Stimulated activated memory B cell treated with anti-CD40 and anti-IgM and Interleukin-4, amounts not matched to agents 10 μg/mL and 1 μg/mL and 100 μg/mL, for 72 hours (primary cell): ENCODE results near the gene CD6.
A peak's percentile ranks its signal among the peaks of the same experiment; 100 is the strongest.

ENCODE experiments used
- ATAC-seq: fragments of 150-1000 bp; cut with Tn5 transposase; 2 replicates; pipeline ENCODE4 v1.10.0; 2021
- H3K27ac Mint-ChIP-seq: one replicate; pipeline ENCODE4 v1.8.0; 2022; ENCODE audit warnings: mild to moderate bottlenecking, mixed read lengths
- H3K27me3 Mint-ChIP-seq: one replicate; pipeline ENCODE4 v1.8.0; 2022; ENCODE audit warnings: mixed read lengths
- H3K36me3 Mint-ChIP-seq: one replicate; pipeline ENCODE4 v1.8.0; 2022; ENCODE audit warnings: mixed read lengths
- H3K4me1 Mint-ChIP-seq: one replicate; pipeline ENCODE4 v1.8.0; 2022; ENCODE audit warnings: mixed read lengths
- H3K4me3 Mint-ChIP-seq: one replicate; pipeline ENCODE4 v1.8.0; 2022; ENCODE audit warnings: mild to moderate bottlenecking, moderate library complexity, mixed read lengths
- H3K9me3 Mint-ChIP-seq: one replicate; pipeline ENCODE4 v1.8.0; 2022; ENCODE audit warnings: mixed read lengths

Gene CD6

GRCh38 chr11:60995798-60996197 lies 24.3 kb downstream of the CD6 start:
- no peak overlapping the region for H3K4me3 Mint-ChIP-seq
- H3K4me1 Mint-ChIP-seq: peaks cover 6% of the 10 kb centered on the region
- H3K36me3 Mint-ChIP-seq: no peaks in the 10 kb centered on the region
- H3K27ac Mint-ChIP-seq: no peak overlapping the region
- H3K27me3 Mint-ChIP-seq: no peaks in the 10 kb centered on the region
- ATAC-seq: no peak
- H3K9me3 Mint-ChIP-seq: no peaks in the 10 kb centered on the region

- Mint-ChIP-seq H3K4me1 (peaks cover 6% of the 10 kb centered on the region), H3K27me3 (no peaks in the 10 kb centered on the region), H3K9me3 (no peaks in the 10 kb centered on the region), H3K36me3 (no peaks in the 10 kb centered on the region), H3K27ac (no peak overlapping the region), H3K4me3 (no peak overlapping the region)
- ATAC-seq: no peak
These were observed 25.1 kb downstream of the CD6 start for GRCh38 chr11:60996381-60997138.

- peaks cover 8% of the 10 kb centered on the region for H3K4me1 Mint-ChIP-seq
- H3K4me3 Mint-ChIP-seq: no peak overlapping the region
- H3K27ac Mint-ChIP-seq: no peak overlapping the region
- peaks cover 4% of the 10 kb centered on the region for H3K36me3 Mint-ChIP-seq
- no peaks in the 10 kb centered on the region for H3K27me3 Mint-ChIP-seq
- H3K9me3 Mint-ChIP-seq: no peaks in the 10 kb centered on the region
- no peak for ATAC-seq
These were observed 28.9 kb downstream of the CD6 start for GRCh38 chr11:61000426-61000825.

GRCh38 chr11:61001931-61002330 lies 30.5 kb downstream of the CD6 start:
- H3K27ac Mint-ChIP-seq: no peak overlapping the region
- ATAC-seq: no peak
- H3K27me3 Mint-ChIP-seq: peaks cover 9% of the 10 kb centered on the region
- no peaks in the 10 kb centered on the region for H3K9me3 Mint-ChIP-seq
- peaks cover 4% of the 10 kb centered on the region for H3K36me3 Mint-ChIP-seq
- no peak overlapping the region for H3K4me3 Mint-ChIP-seq
- H3K4me1 Mint-ChIP-seq: peaks cover 12% of the 10 kb centered on the region

- no peaks in the 10 kb centered on the region for H3K9me3 Mint-ChIP-seq
- no peak overlapping the region for H3K27ac Mint-ChIP-seq
- ATAC-seq: no peak
- H3K27me3 Mint-ChIP-seq: peaks cover 14% of the 10 kb centered on the region
- no peak overlapping the region for H3K4me3 Mint-ChIP-seq
- peaks cover 17% of the 10 kb centered on the region for H3K4me1 Mint-ChIP-seq
- peaks cover 4% of the 10 kb centered on the region for H3K36me3 Mint-ChIP-seq
These were observed 31.1 kb downstream of the CD6 start for GRCh38 chr11:61002598-61002997.

- no peak overlapping the region for H3K27ac Mint-ChIP-seq
- H3K9me3 Mint-ChIP-seq: no peaks in the 10 kb centered on the region
- H3K36me3 Mint-ChIP-seq: peaks cover 4% of the 10 kb centered on the region
- ATAC-seq: no peak
- peaks cover 31% of the 10 kb centered on the region for H3K4me1 Mint-ChIP-seq
- H3K4me3 Mint-ChIP-seq: no peak overlapping the region
- H3K27me3 Mint-ChIP-seq: peaks cover 14% of the 10 kb centered on the region
These were observed 32.7 kb downstream of the CD6 start for GRCh38 chr11:61004180-61004611.

- no peaks in the 10 kb centered on the region for H3K9me3 Mint-ChIP-seq
- peaks cover 4% of the 10 kb centered on the region for H3K36me3 Mint-ChIP-seq
- H3K4me3 Mint-ChIP-seq: no peak overlapping the region
- H3K27ac Mint-ChIP-seq: no peak overlapping the region
- ATAC-seq: no peak
- peaks cover 14% of the 10 kb centered on the region for H3K27me3 Mint-ChIP-seq
- H3K4me1 Mint-ChIP-seq: peaks cover 31% of the 10 kb centered on the region
These were observed 33.3 kb downstream of the CD6 start for GRCh38 chr11:61004761-61005181.

GRCh38 chr11:61007383-61007955 lies 36.0 kb downstream of the CD6 start:
- H3K9me3 Mint-ChIP-seq: no peaks in the 10 kb centered on the region
- peak overlapping the region; percentile 76 for H3K4me3 Mint-ChIP-seq
- H3K27me3 Mint-ChIP-seq: peaks cover 14% of the 10 kb centered on the region
- peak; percentile 58 for ATAC-seq
- H3K4me1 Mint-ChIP-seq: peaks cover 39% of the 10 kb centered on the region
- H3K27ac Mint-ChIP-seq: peak overlapping the region; percentile 33
- peaks cover 4% of the 10 kb centered on the region for H3K36me3 Mint-ChIP-seq

GRCh38 chr11:61007956-61008896 lies 36.7 kb downstream of the CD6 start:
- Mint-ChIP-seq H3K36me3 (no peaks in the 10 kb centered on the region), H3K27ac (peak overlapping the region; percentile 33), H3K9me3 (no peaks in the 10 kb centered on the region), H3K4me3 (peak overlapping the region; percentile 76), H3K4me1 (peaks cover 41% of the 10 kb centered on the region), H3K27me3 (peaks cover 14% of the 10 kb centered on the region)
- peak; percentile 40 for ATAC-seq

- no peak overlapping the region for H3K27ac Mint-ChIP-seq
- peaks cover 14% of the 10 kb centered on the region for H3K27me3 Mint-ChIP-seq
- H3K4me1 Mint-ChIP-seq: peaks cover 41% of the 10 kb centered on the region
- H3K9me3 Mint-ChIP-seq: no peaks in the 10 kb centered on the region
- no peak for ATAC-seq
- no peak overlapping the region for H3K4me3 Mint-ChIP-seq
- no peaks in the 10 kb centered on the region for H3K36me3 Mint-ChIP-seq
These were observed 37.5 kb downstream of the CD6 start for GRCh38 chr11:61008971-61009370.

GRCh38 chr11:61009392-61010275 lies 38.2 kb downstream of the CD6 start:
- no peaks in the 10 kb centered on the region for H3K9me3 Mint-ChIP-seq
- H3K27ac Mint-ChIP-seq: no peak overlapping the region
- H3K27me3 Mint-ChIP-seq: peaks cover 14% of the 10 kb centered on the region
- H3K4me1 Mint-ChIP-seq: peaks cover 40% of the 10 kb centered on the region
- H3K4me3 Mint-ChIP-seq: no peak overlapping the region
- no peak for ATAC-seq
- no peaks in the 10 kb centered on the region for H3K36me3 Mint-ChIP-seq

GRCh38 chr11:61010466-61011228 lies 39.2 kb downstream of the CD6 start:
- no peak overlapping the region for H3K27ac Mint-ChIP-seq
- H3K27me3 Mint-ChIP-seq: peaks cover 14% of the 10 kb centered on the region
- H3K4me3 Mint-ChIP-seq: no peak overlapping the region
- H3K36me3 Mint-ChIP-seq: no peaks in the 10 kb centered on the region
- peaks cover 34% of the 10 kb centered on the region for H3K4me1 Mint-ChIP-seq
- H3K9me3 Mint-ChIP-seq: no peaks in the 10 kb centered on the region
- ATAC-seq: no peak

- peaks cover 10% of the 10 kb centered on the region for H3K27me3 Mint-ChIP-seq
- peaks cover 34% of the 10 kb centered on the region for H3K4me1 Mint-ChIP-seq
- H3K27ac Mint-ChIP-seq: no peak overlapping the region
- H3K4me3 Mint-ChIP-seq: no peak overlapping the region
- no peaks in the 10 kb centered on the region for H3K36me3 Mint-ChIP-seq
- H3K9me3 Mint-ChIP-seq: no peaks in the 10 kb centered on the region
- ATAC-seq: no peak
These were observed 39.9 kb downstream of the CD6 start for GRCh38 chr11:61011229-61011870.
